CD4-positive, alpha-beta T cell (primary cell): ENCODE results near the gene ZNRF3. TPM values are rescaled to one million over a fixed set of nuclear protein-coding genes. Genes with fewer than 3 reads are reported as not detected.
A peak's percentile ranks its signal among the peaks of the same experiment; 100 is the strongest.

Source experiments
- ATAC-seq: fragments of 200-7000 bp; cut with Tn5 transposase; one replicate; pipeline ENCODE4 v1.10.0; 2022; ENCODE audit warnings: mild to moderate bottlenecking; ENCODE audit not compliant: poor library complexity
- CTCF ChIA-PET: fragments of 350-600 bp; sonication (Branson Sonifier 250); formaldehyde crosslinking; loops from one replicate; lab custom pipeline; 2021; ENCODE audit warnings: antibody characterized with exemption, inconsistent platforms; lab: Charles Lee
- POLR2A ChIA-PET: fragments of 350-600 bp; sonication (Branson Sonifier 250); formaldehyde crosslinking; loops from one replicate; lab custom pipeline; 2021; ENCODE audit warnings: antibody characterized with exemption, inconsistent platforms; lab: Charles Lee
- DNase-seq, 14 experiments: peaks; one replicate each; pipeline ENCODE4 v3.0.0-alpha.2; 2013 to 2020; ENCODE audit warnings: mixed read lengths in 2 of 14
- H3K27ac ChIP-seq, 2 donors: one replicate each; pipeline versions ENCODE4 v1.5.1 to v1.7.0; 2013; ENCODE audit warnings: low read length in 2 of 2, low read depth in 1 of 2, mild to moderate bottlenecking in 1 of 2
- H3K27me3 ChIP-seq, 2 experiments: 1 replicate in 1 of 2; 2 replicates in 1 of 2; pipeline versions ENCODE4 v1.6.1 to v1.7.0; 2013; ENCODE audit warnings: low read length in 2 of 2, control low read depth in 1 of 2, mild to moderate bottlenecking in 1 of 2, moderate library complexity in 1 of 2; ENCODE audit not compliant: insufficient read depth in 2 of 2, control insufficient read depth in 1 of 2
- H3K36me3 ChIP-seq: one replicate; pipeline ENCODE4 v1.6.1; 2013; ENCODE audit warnings: low read length, control low read depth; ENCODE audit not compliant: insufficient read depth
- H3K4me1 ChIP-seq: one replicate; pipeline ENCODE4 v1.6.1; 2013; ENCODE audit warnings: low read length, control low read depth; ENCODE audit not compliant: insufficient read depth
- H3K4me3 ChIP-seq: one replicate; pipeline ENCODE4 v1.5.1; 2013; ENCODE audit warnings: mild to moderate bottlenecking, low read length, moderate library complexity
- H3K9me3 ChIP-seq, 2 experiments: 1 replicate in 1 of 2; 2 replicates in 1 of 2; pipeline versions ENCODE4 v1.6.1 to v1.7.0; 2013; ENCODE audit warnings: low read length in 2 of 2, mild to moderate bottlenecking in 2 of 2, control low read depth in 1 of 2, moderate library complexity in 1 of 2; ENCODE audit not compliant: control insufficient read depth in 1 of 2, insufficient read depth in 1 of 2
- H3K27ac Mint-ChIP-seq: one replicate; pipeline ENCODE4 v1.8.0; 2020; ENCODE audit warnings: mixed read lengths
- H3K27me3 Mint-ChIP-seq: one replicate; pipeline ENCODE4 v1.8.0; 2021; ENCODE audit warnings: mixed read lengths
- H3K36me3 Mint-ChIP-seq: one replicate; pipeline ENCODE4 v1.8.0; 2021; ENCODE audit warnings: low read depth, mixed read lengths
- H3K4me1 Mint-ChIP-seq: one replicate; pipeline ENCODE4 v1.8.0; 2021; ENCODE audit warnings: low read depth, mixed read lengths
- H3K4me3 Mint-ChIP-seq: one replicate; pipeline ENCODE4 v1.8.0; 2020; ENCODE audit warnings: mild to moderate bottlenecking, mixed read lengths
- H3K9me3 Mint-ChIP-seq: one replicate; pipeline ENCODE4 v1.8.0; 2020; ENCODE audit warnings: mixed read lengths
- CTCF ChIP-seq: fragments of 200-600 bp; IDR thresholded peaks from one replicate; pipeline ENCODE4 v1.8.0; 2022; ENCODE audit warnings: antibody characterized with exemption, mild to moderate bottlenecking
- intact Hi-C, 2 experiments: fragments of 100-400 bp; cut with DNase I in 1 of 2; cut with micrococcal nuclease in 1 of 2; formaldehyde crosslinking; loops; one replicate each; pipeline versions ENCODE4 v1.15.1 to v1.9.0; 2023 to 2025; cut with DNase I, micrococcal nuclease
- total RNA-seq, 174 experiments: library from RNA in 2 of 174; stranded (reverse) in 2 of 174; gene quantifications; one replicate each; pipeline ENCODE4 v1.2.3 and lab custom pipeline; 2021 to 2026

The ZNRF3 gene
- total RNA-seq, 2 experiments from 2014 or later = 0.38 to 0.61 TPM

GRCh38 chr22:29040385-29041275, 157.3 kb downstream of the ZNRF3 start:
- no peak overlapping the region for H3K4me3 Mint-ChIP-seq
- ATAC-seq = peak; percentile 75
- peak; percentile 40 to 85 (median 55) for DNase-seq
- Histone ChIP-seq H3K4me1 (no peaks in the 10 kb centered on the region), H3K4me3 (no peak overlapping the region), H3K36me3 (no peaks in the 10 kb centered on the region), H3K9me3 (no peaks in the 10 kb centered on the region), H3K27me3 (no peaks in the 10 kb centered on the region), H3K27ac (no peak overlapping the region)
- no peaks in the 10 kb centered on the region for H3K9me3 Mint-ChIP-seq
- no peak overlapping the region for H3K27ac Mint-ChIP-seq
- H3K36me3 Mint-ChIP-seq = no peaks in the 10 kb centered on the region
- ChIA-PET CTCF (interaction anchor here (0.6 to 3.2 kb wide), 13 partner anchors 13 to 1021 kb away, joined by 3 to 35 read pairs (median 3); no protein-coding TSS in a partner anchor), POLR2A (interaction anchor here (1.5 kb wide), 1 partner anchor 185 kb away, joined by 10 read pairs; no protein-coding TSS in a partner anchor)
- H3K4me1 Mint-ChIP-seq = no peaks in the 10 kb centered on the region
- no peaks in the 10 kb centered on the region for H3K27me3 Mint-ChIP-seq
- TF ChIP-seq CTCF = peak; percentile 97
- intact Hi-C loops = loop anchor here (1.0 to 10.0 kb wide), 6 partner anchors 185 to 1020 kb away; no protein-coding TSS in a partner anchor

DNA sequence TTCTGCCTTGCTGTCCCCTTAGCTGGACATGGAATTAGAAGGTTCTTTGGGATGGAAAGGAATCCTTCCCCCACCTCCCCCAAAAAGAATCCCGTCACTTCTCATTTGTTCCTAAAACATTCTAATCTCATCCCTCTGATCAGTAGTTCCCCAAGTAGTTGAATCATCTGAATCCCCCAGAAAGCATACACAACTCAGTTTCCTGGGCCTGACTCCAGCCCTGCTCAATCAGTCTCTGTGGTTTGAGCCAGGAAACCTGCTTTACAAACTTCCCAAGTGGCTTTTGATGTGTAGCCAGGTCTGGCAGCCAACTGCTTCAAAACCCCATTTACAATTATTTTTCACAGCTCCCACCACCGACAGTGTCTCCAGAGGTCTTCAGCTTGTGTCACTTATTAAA, 158.0 kb downstream of the ZNRF3 start:
- H3K4me3 ChIP-seq = no peak overlapping the region
- no peak for TF ChIP-seq CTCF
- POLR2A ChIA-PET = interaction anchor here (1.5 kb wide), 1 partner anchor 186 kb away, joined by 10 read pairs; no protein-coding TSS in a partner anchor

DNA sequence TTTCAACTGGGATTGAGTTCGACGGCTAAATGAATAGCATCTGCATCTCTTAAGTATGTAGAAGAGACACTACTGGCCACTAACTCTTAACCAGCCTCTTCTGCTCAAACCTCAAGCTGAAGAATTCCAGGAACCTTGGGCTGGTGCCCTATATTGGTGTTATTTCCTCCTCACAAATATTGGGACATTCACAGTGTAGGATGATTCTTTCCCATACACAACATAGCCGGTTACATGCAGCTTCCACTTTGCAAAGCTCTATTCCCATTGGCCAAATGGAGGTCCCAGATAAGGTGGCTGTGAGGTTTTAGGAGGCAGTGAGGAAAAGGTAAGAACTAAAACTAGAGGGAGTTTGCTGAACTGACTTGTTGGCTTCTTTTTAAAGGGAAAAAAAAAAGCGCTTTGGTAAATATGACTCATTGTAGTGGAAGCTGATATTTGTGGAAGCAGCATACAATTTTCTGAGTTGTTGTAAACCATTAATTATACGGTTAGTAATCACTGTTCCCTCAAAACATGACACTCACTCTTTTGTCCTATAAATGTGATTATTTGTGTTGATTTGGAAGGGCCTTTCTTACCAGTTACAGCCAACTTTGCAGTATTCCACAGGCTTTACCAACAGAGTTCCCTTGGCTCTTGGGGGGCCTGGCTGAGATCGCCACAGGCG, 160.7 kb downstream of the ZNRF3 start:
- H3K4me3 Mint-ChIP-seq = no peak overlapping the region
- DNase-seq (no peak), ATAC-seq (no peak)
- Histone ChIP-seq H3K27me3 (no peaks in the 10 kb centered on the region), H3K4me1 (no peaks in the 10 kb centered on the region), H3K36me3 (no peaks in the 10 kb centered on the region), H3K4me3 (no peak overlapping the region), H3K27ac (no peak overlapping the region), H3K9me3 (no peaks in the 10 kb centered on the region)
- H3K4me1 Mint-ChIP-seq = no peaks in the 10 kb centered on the region
- H3K9me3 Mint-ChIP-seq = no peaks in the 10 kb centered on the region
- H3K36me3 Mint-ChIP-seq = no peaks in the 10 kb centered on the region
- H3K27ac Mint-ChIP-seq = no peak overlapping the region
- TF ChIP-seq CTCF = no peak
- H3K27me3 Mint-ChIP-seq = no peaks in the 10 kb centered on the region
- ChIA-PET POLR2A (no interaction called here), CTCF (interaction anchor here (1.8 kb wide), 1 partner anchor 188 kb away, joined by 6 read pairs; no protein-coding TSS in a partner anchor)
- intact Hi-C loops = loop anchor here in 1 of 2 experiments (5.0 to 10.0 kb wide), 3 partner anchors 203 to 1019 kb away; no protein-coding TSS in a partner anchor

More for the DNA sequence above, 158.0 kb downstream of the ZNRF3 start:
- CTCF ChIA-PET = interaction anchor here (1.3 to 3.2 kb wide), 7 partner anchors 55 to 441 kb away, joined by 3 to 35 read pairs (median 5); no protein-coding TSS in a partner anchor
- Histone ChIP-seq H3K9me3 (no peaks in the 10 kb centered on the region), H3K27ac (no peak overlapping the region), H3K4me1 (no peaks in the 10 kb centered on the region), H3K36me3 (no peaks in the 10 kb centered on the region), H3K27me3 (no peaks in the 10 kb centered on the region)
- intact Hi-C loops = loop anchor here (2.0 to 10.0 kb wide), 4 partner anchors 206 to 1021 kb away; no protein-coding TSS in a partner anchor
- Mint-ChIP-seq H3K27me3 (no peaks in the 10 kb centered on the region), H3K36me3 (no peaks in the 10 kb centered on the region), H3K9me3 (no peaks in the 10 kb centered on the region), H3K4me1 (no peaks in the 10 kb centered on the region), H3K27ac (no peak overlapping the region), H3K4me3 (no peak overlapping the region)
- DNase-seq = no peak
- ATAC-seq = no peak
